Stimulated activated naive B cell treated with anti-CD40 and anti-IgM and Interleukin-4, amounts not matched to agents 10 μg/mL and 1 μg/mL and 100 μg/mL, for 72 hours (primary cell): Measurements from ENCODE around the gene SUPT4H1.
A peak's percentile ranks its signal among the peaks of the same experiment; 100 is the strongest.

ENCODE experiments used
- ATAC-seq, 2 donors: fragments of 150-1000 bp; cut with Tn5 transposase; replicated peaks; 2 replicates each; pipeline ENCODE4 v1.10.0; 2021; ENCODE audit warnings: moderate library complexity in 1 of 2
- DNase-seq: peaks from one replicate; pipeline ENCODE4 v3.0.0; 2021
- H3K27ac Mint-ChIP-seq: one replicate; pipeline ENCODE4 v1.8.0; 2022; ENCODE audit warnings: mild to moderate bottlenecking, mixed read lengths
- H3K27me3 Mint-ChIP-seq, 2 donors: one replicate each; pipeline ENCODE4 v1.8.0; 2022; ENCODE audit warnings: mixed read lengths in 2 of 2
- H3K36me3 Mint-ChIP-seq, 2 donors: one replicate each; pipeline ENCODE4 v1.8.0; 2022; ENCODE audit warnings: mixed read lengths in 2 of 2, mild to moderate bottlenecking in 1 of 2
- H3K4me1 Mint-ChIP-seq, 2 donors: one replicate each; pipeline ENCODE4 v1.8.0; 2022; ENCODE audit warnings: mixed read lengths in 2 of 2, mild to moderate bottlenecking in 1 of 2
- H3K4me3 Mint-ChIP-seq, 2 donors: one replicate each; pipeline ENCODE4 v1.8.0; 2022; ENCODE audit warnings: mild to moderate bottlenecking in 2 of 2, mixed read lengths in 2 of 2, moderate library complexity in 1 of 2
- H3K9me3 Mint-ChIP-seq, 2 donors: one replicate each; pipeline ENCODE4 v1.8.0; 2022; ENCODE audit warnings: mixed read lengths in 2 of 2, mild to moderate bottlenecking in 1 of 2

The SUPT4H1 gene

DNA sequence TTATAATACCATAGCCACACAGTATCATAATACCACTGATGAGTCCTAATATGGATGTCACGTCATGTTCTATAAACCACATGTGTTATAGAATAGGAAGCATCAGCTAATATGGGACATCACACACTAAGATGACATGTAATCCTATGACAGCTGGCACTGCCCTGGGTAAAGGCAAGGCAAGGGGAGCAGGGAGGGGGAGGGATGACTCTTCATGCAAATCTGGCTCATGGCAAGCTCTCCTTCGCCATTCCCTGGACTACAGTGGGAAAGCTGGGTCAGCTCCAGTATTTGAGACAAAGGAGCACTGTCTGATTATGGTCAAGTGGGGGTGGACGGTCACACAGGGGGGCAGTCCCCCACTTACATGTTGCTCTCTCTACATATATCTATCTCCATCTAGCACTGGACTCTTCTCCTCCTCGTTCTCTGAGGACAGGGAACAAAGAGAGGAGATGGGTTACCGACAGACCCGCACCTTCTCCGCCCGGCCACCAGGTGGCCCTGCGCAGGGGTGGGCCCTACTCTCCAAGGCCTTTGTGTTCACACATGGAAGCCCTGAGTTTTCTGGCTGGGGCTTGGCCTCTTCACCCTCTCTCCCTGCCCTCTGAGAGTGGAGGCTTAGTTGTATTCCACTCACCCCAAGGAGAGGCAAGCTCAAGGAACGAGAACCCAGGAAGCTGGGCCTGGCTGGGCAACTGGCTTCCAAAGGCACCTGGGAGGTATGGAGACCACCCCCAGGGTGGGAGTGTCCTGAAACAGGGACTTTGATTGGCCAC is 47.8 kb downstream of the SUPT4H1 start:
- Mint-ChIP-seq H3K4me1 (peaks cover 14 to 22% of the 10 kb centered on the region in 2 donors), H3K36me3 (no peaks in the 10 kb centered on the region), H3K4me3 (no peak overlapping the region), H3K9me3 (no peaks in the 10 kb centered on the region), H3K27ac (no peak overlapping the region), H3K27me3 (no peaks in the 10 kb centered on the region)
- DNase-seq, result peak; percentile 45
- peak; percentile 91 to 93 for ATAC-seq

GRCh38 chr17:58302919-58303585 is 48.9 kb downstream of the SUPT4H1 start:
- H3K4me1 Mint-ChIP-seq, result peaks cover 14 to 22% of the 10 kb centered on the region in 2 donors
- H3K4me3 Mint-ChIP-seq, result no peak overlapping the region
- H3K27me3 Mint-ChIP-seq, result no peaks in the 10 kb centered on the region
- no peaks in the 10 kb centered on the region for H3K9me3 Mint-ChIP-seq
- no peak for ATAC-seq
- H3K27ac Mint-ChIP-seq, result peak overlapping the region; percentile 6
- H3K36me3 Mint-ChIP-seq, result no peaks in the 10 kb centered on the region
- no peak for DNase-seq

- DNase-seq (no peak), ATAC-seq (no peak)
- no peak overlapping the region for H3K27ac Mint-ChIP-seq
- no peaks in the 10 kb centered on the region for H3K27me3 Mint-ChIP-seq
- peaks cover 14 to 22% of the 10 kb centered on the region in 2 donors for H3K4me1 Mint-ChIP-seq
- no peaks in the 10 kb centered on the region for H3K9me3 Mint-ChIP-seq
- H3K36me3 Mint-ChIP-seq, result no peaks in the 10 kb centered on the region
- no peak overlapping the region for H3K4me3 Mint-ChIP-seq
Measured at GRCh38 chr17:58302171-58302918, 49.7 kb downstream of the SUPT4H1 start.

DNA sequence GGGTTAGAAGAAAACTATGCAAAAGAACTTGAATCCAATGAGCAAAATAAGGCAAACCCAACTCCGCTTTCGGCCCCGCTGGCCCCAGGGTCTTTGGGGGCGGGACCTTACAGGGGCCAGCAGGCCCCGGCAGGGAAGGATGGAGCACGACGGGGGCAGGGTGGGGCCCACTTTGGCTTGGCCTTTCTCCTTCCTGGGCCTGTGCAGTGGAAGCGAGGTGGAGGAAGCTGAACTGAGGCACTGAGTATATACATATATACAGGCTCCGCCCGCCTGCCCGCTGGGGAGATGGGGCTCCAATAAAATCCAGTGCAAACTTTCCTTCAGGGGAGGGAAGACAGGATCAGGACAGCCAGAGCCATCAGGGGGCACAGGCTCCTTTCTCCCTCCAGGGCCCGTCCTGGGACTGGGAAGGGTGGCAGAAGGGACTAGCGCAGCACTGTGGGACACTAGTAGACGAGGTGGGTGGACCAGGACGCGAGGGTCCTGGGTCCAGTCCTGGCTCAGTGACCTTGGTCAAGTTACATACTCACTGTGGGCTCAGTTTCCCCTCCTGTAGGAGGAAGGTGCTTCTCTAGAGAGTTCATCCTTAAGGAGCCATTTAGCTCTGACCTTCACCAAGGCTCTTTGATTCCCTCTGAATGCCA is 50.4 kb downstream of the SUPT4H1 start:
- ATAC-seq (no peak), DNase-seq (no peak)
- Mint-ChIP-seq H3K9me3 (no peaks in the 10 kb centered on the region), H3K27ac (no peak overlapping the region), H3K27me3 (no peaks in the 10 kb centered on the region), H3K4me3 (no peak overlapping the region), H3K36me3 (no peaks in the 10 kb centered on the region), H3K4me1 (peaks cover 14 to 22% of the 10 kb centered on the region in 2 donors)

- H3K27ac Mint-ChIP-seq, result no peak overlapping the region
- H3K36me3 Mint-ChIP-seq, result no peaks in the 10 kb centered on the region
- H3K4me3 Mint-ChIP-seq, result no peak overlapping the region
- no peak for ATAC-seq
- no peaks in the 10 kb centered on the region for H3K27me3 Mint-ChIP-seq
- DNase-seq, result no peak
- H3K4me1 Mint-ChIP-seq, result peaks cover 14 to 22% of the 10 kb centered on the region in 2 donors
- no peaks in the 10 kb centered on the region for H3K9me3 Mint-ChIP-seq
Measured at GRCh38 chr17:58300336-58300735, 51.7 kb downstream of the SUPT4H1 start.
